Keratinocyte (primary cell): ENCODE results near the gene MGLL. TPM values are rescaled to one million over a fixed set of nuclear protein-coding genes. Genes with fewer than 3 reads are reported as not detected.

Experiments
- DNase-seq: peaks from one replicate; pipeline ENCODE4 v3.0.0-alpha.2; 2011; ENCODE audit warnings: low read depth, missing footprints, low spot score
- FAIRE-seq: peaks from 2 replicates; lab custom pipeline; 2011; peaks lifted over from hg19 to GRCh38; lab: Jason Lieb, UNC
- H2AFZ ChIP-seq: 2 replicates; pipeline ENCODE4 v1.6.0; 2012; ENCODE audit warnings: low read length, control low read depth, inconsistent platforms; ENCODE audit not compliant: control insufficient read depth
- H3K27ac ChIP-seq: 2 replicates; pipeline ENCODE4 v1.5.1; 2011; ENCODE audit warnings: low read length; ENCODE audit not compliant: control insufficient read depth, insufficient read depth
- H3K27me3 ChIP-seq: 3 replicates; pipeline ENCODE4 v1.6.0; 2011; ENCODE audit warnings: low read length; ENCODE audit not compliant: control insufficient read depth, insufficient read depth; ENCODE audit errors: extremely low read depth
- H3K36me3 ChIP-seq, 2 experiments: 2 replicates in 1 of 2; 3 replicates in 1 of 2; pipeline ENCODE4 v1.5.1; 2011; ENCODE audit warnings: low read length in 2 of 2, mild to moderate bottlenecking in 1 of 2; ENCODE audit not compliant: control insufficient read depth in 2 of 2, insufficient read depth in 2 of 2; ENCODE audit errors: extremely low read depth in 1 of 2
- H3K4me1 ChIP-seq: 3 replicates; pipeline ENCODE4 v1.5.1; 2011; ENCODE audit warnings: low read length; ENCODE audit not compliant: control insufficient read depth, insufficient read depth; ENCODE audit errors: extremely low read depth
- H3K4me2 ChIP-seq: 3 replicates; pipeline ENCODE4 v1.6.0; 2011; ENCODE audit warnings: low read depth, low read length; ENCODE audit not compliant: control insufficient read depth, insufficient read depth; ENCODE audit errors: extremely low read depth
- H3K4me3 ChIP-seq, 3 experiments: fragments of 200-600 bp in 1 of 3; sonication (generic) in 1 of 3; 2 replicates in 2 of 3; 3 replicates in 1 of 3; pipeline ENCODE4 v1.5.1; 2011 to 2016; ENCODE audit warnings: low read length in 3 of 3, mild to moderate bottlenecking in 3 of 3, control low read depth in 2 of 3, inconsistent platforms in 1 of 3, low read depth in 1 of 3, mixed read lengths in 1 of 3, mixed run types in 1 of 3, moderate library complexity in 1 of 3; ENCODE audit not compliant: control insufficient read depth in 2 of 3, insufficient read depth in 2 of 3; ENCODE audit errors: extremely low read depth in 1 of 3
- H3K79me2 ChIP-seq: 2 replicates; pipeline ENCODE4 v1.6.0; 2012; ENCODE audit warnings: low read length; ENCODE audit not compliant: control insufficient read depth, insufficient read depth
- H3K9ac ChIP-seq: 3 replicates; pipeline ENCODE4 v1.6.0; 2011; ENCODE audit warnings: low read length; ENCODE audit not compliant: control insufficient read depth, insufficient read depth; ENCODE audit errors: extremely low read depth
- H3K9me1 ChIP-seq: 3 replicates; pipeline ENCODE4 v1.6.0; 2011; ENCODE audit warnings: low read length; ENCODE audit not compliant: control insufficient read depth, insufficient read depth; ENCODE audit errors: extremely low read depth
- H3K9me3 ChIP-seq: 2 replicates; pipeline ENCODE4 v1.5.1; 2012; ENCODE audit warnings: low read depth, low read length; ENCODE audit not compliant: control insufficient read depth
- H4K20me1 ChIP-seq: 3 replicates; pipeline ENCODE4 v1.6.0; 2011; ENCODE audit warnings: low read length; ENCODE audit not compliant: control insufficient read depth, insufficient read depth; ENCODE audit errors: extremely low read depth
- EZH2 ChIP-seq: IDR thresholded peaks from one replicate; pipeline ENCODE4 v1.6.1; 2012; ENCODE audit warnings: inconsistent platforms, mild to moderate bottlenecking, low read length, moderate library complexity
- dilution Hi-C: fragments of 300-500 bp; cut with MboI; formaldehyde crosslinking; loops from one replicate; pipeline ENCODE4 v1.7.0; 2020; ENCODE audit warnings: low sequenced_read_pairs; ENCODE audit not compliant: extremely low pct_ligation_motif_present
- polyA plus RNA-seq, 5 experiments: library from polyadenylated mRNA; depleted of rRNA in 3 of 5; stranded (reverse) in 3 of 5; stranded (forward) in 1 of 5; unstranded in 1 of 5; fragments of >200 nt; gene quantifications; 1 replicate in 1 of 5; 2 replicates in 3 of 5; 3 replicates in 1 of 5; pipeline versions ENCODE4 v1.2.1 to v1.2.3, GENCODE V29; 2011 to 2012; ENCODE audit warnings: missing spikeins in 2 of 5, low read depth in 1 of 5, low replicate concordance in 1 of 5
- TF ChIP-seq, protein P1 (sequence below), 3 experiments: IDR thresholded peaks in 1 of 3; conservative IDR thresholded peaks in 1 of 3; optimal IDR thresholded peaks in 1 of 3; 2 replicates in 2 of 3; 3 replicates in 1 of 3; pipeline versions ENCODE3 to v1.5.1; 2011; ENCODE audit warnings: low read length in 3 of 3, mild to moderate bottlenecking in 3 of 3, moderate library complexity in 2 of 3, control low read depth in 1 of 3, inconsistent platforms in 1 of 3; ENCODE audit not compliant: insufficient read depth in 2 of 3; ENCODE audit errors: extremely low read depth in 1 of 3

The MGLL gene
- polyA plus RNA-seq, 1 donor (not counting 4 experiments of a cell fraction or from before 2014, with no cell fraction given): 17.8 TPM

DNA sequence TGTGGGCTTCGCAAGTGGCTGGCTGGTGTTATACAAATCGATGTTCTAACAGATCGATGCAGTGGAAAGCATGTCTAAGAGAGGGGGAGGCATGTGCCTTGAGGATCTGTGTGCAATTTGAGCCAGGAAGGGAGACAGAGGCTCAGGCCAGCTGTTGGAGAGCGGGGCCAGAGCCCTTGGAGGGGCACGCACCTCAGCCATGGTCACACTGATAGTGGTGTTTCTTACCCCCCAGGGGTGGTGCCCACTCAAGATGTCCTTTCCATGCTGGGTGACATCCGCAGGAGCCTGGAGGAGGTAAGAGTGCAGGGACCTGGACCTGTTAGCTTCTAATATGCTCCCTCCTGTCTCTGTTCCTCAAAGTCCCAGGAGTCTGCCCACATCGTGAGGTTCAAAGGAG, 153.4 kb downstream of the MGLL start:
- FAIRE-seq: no peak
- dilution Hi-C loops: no loop called here
- Histone ChIP-seq H3K27me3 (no peaks in the 10 kb centered on the region), H3K36me3 (no peaks in the 10 kb centered on the region), H3K9me3 (no peaks in the 10 kb centered on the region), H3K4me3 (no peak overlapping the region), H3K4me1 (peaks cover 11% of the 10 kb centered on the region), H3K79me2 (no peaks in the 10 kb centered on the region), H3K4me2 (no peak overlapping the region), H4K20me1 (no peaks in the 10 kb centered on the region), H2AFZ (no peak overlapping the region), H3K9me1 (no peaks in the 10 kb centered on the region), H3K27ac (no peak overlapping the region), H3K9ac (no peak overlapping the region)
- TF ChIP-seq, protein P1, sequence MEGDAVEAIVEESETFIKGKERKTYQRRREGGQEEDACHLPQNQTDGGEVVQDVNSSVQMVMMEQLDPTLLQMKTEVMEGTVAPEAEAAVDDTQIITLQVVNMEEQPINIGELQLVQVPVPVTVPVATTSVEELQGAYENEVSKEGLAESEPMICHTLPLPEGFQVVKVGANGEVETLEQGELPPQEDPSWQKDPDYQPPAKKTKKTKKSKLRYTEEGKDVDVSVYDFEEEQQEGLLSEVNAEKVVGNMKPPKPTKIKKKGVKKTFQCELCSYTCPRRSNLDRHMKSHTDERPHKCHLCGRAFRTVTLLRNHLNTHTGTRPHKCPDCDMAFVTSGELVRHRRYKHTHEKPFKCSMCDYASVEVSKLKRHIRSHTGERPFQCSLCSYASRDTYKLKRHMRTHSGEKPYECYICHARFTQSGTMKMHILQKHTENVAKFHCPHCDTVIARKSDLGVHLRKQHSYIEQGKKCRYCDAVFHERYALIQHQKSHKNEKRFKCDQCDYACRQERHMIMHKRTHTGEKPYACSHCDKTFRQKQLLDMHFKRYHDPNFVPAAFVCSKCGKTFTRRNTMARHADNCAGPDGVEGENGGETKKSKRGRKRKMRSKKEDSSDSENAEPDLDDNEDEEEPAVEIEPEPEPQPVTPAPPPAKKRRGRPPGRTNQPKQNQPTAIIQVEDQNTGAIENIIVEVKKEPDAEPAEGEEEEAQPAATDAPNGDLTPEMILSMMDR (optimal IDR thresholded peaks at IDR 0.05 in 1 of 3, IDR thresholded peaks at IDR 0.05 in 1 of 3, conservative IDR thresholded peaks at IDR 0.05 in 1 of 3; ENCODE audit: extremely low read depth in 1 of 3, insufficient read depth in 2 of 3, low read length in 3 of 3): no peak
- no peak for TF ChIP-seq EZH2
- DNase-seq: no peak

- no peaks in the 10 kb centered on the region for H3K9me3 ChIP-seq
- TF ChIP-seq, protein P1 (optimal IDR thresholded peaks at IDR 0.05 in 1 of 3, IDR thresholded peaks at IDR 0.05 in 1 of 3, conservative IDR thresholded peaks at IDR 0.05 in 1 of 3; ENCODE audit: extremely low read depth in 1 of 3, insufficient read depth in 2 of 3, low read length in 3 of 3): no peak
- TF ChIP-seq EZH2: no peak
- no peak for FAIRE-seq
- dilution Hi-C loops: no loop called here
- H3K27ac ChIP-seq: no peak overlapping the region
- no peak overlapping the region for H2AFZ ChIP-seq
- no peak for DNase-seq
- H3K9me1 ChIP-seq: no peaks in the 10 kb centered on the region
- no peaks in the 10 kb centered on the region for H3K27me3 ChIP-seq
- H3K4me1 ChIP-seq: peaks cover 4% of the 10 kb centered on the region
- no peak overlapping the region for H3K4me3 ChIP-seq
- no peak overlapping the region for H3K9ac ChIP-seq
- no peak overlapping the region for H3K4me2 ChIP-seq
- no peaks in the 10 kb centered on the region for H3K79me2 ChIP-seq
- H4K20me1 ChIP-seq: no peaks in the 10 kb centered on the region
- no peaks in the 10 kb centered on the region for H3K36me3 ChIP-seq
These were observed 155.1 kb downstream of the MGLL start for GRCh38 chr3:127667119-127667681.
